Neural crest cell (in vitro differentiated cells): Measurements from ENCODE around the gene TLR6. TPM values are rescaled to one million over a fixed set of nuclear protein-coding genes. Genes with fewer than 3 reads are reported as not detected.
"Not testable (repeated sequence)": the region's sequence is repeated elsewhere in the genome, so short reads cannot be mapped to it uniquely, and the experiment has no call there.

Experiments
- DNase-seq: peaks from one replicate; pipeline ENCODE4 v3.0.0; 2021; ENCODE audit warnings: low read depth, mixed read lengths, low spot score
- H3K27ac Mint-ChIP-seq: one replicate; pipeline ENCODE4 v1.8.0; 2021; ENCODE audit warnings: mild to moderate bottlenecking, mixed read lengths; ENCODE audit not compliant: unreplicated experiment
- H3K27me3 Mint-ChIP-seq: 2 replicates; pipeline ENCODE4 v1.8.0; 2021; ENCODE audit warnings: low read depth, mild to moderate bottlenecking, mixed read lengths
- H3K36me3 Mint-ChIP-seq: 2 replicates; pipeline ENCODE4 v1.8.0; 2021; ENCODE audit warnings: low read depth, mild to moderate bottlenecking, mixed read lengths
- H3K4me1 Mint-ChIP-seq: 2 replicates; pipeline ENCODE4 v1.8.0; 2021; ENCODE audit warnings: mixed read lengths
- H3K4me3 Mint-ChIP-seq: one replicate; pipeline ENCODE4 v1.8.0; 2021; ENCODE audit warnings: mild to moderate bottlenecking, mixed read lengths
- H3K9me3 Mint-ChIP-seq: 2 replicates; pipeline ENCODE4 v1.8.0; 2021; ENCODE audit warnings: mixed read lengths
- total RNA-seq: library from RNA; stranded (reverse); gene quantifications from 2 replicates; pipeline ENCODE4 v1.2.1, GENCODE V29; 2021
- TF ChIP-seq, protein P1 (sequence below): fragments of 200-600 bp; sonication (generic); conservative IDR thresholded peaks from 2 replicates; pipeline ENCODE4 v1.5.0; 2021; ENCODE audit warnings: antibody characterized with exemption, mild to moderate bottlenecking

Gene TLR6
- total RNA-seq, 1 donor from 2014 or later, result 0.19 TPM

DNA sequence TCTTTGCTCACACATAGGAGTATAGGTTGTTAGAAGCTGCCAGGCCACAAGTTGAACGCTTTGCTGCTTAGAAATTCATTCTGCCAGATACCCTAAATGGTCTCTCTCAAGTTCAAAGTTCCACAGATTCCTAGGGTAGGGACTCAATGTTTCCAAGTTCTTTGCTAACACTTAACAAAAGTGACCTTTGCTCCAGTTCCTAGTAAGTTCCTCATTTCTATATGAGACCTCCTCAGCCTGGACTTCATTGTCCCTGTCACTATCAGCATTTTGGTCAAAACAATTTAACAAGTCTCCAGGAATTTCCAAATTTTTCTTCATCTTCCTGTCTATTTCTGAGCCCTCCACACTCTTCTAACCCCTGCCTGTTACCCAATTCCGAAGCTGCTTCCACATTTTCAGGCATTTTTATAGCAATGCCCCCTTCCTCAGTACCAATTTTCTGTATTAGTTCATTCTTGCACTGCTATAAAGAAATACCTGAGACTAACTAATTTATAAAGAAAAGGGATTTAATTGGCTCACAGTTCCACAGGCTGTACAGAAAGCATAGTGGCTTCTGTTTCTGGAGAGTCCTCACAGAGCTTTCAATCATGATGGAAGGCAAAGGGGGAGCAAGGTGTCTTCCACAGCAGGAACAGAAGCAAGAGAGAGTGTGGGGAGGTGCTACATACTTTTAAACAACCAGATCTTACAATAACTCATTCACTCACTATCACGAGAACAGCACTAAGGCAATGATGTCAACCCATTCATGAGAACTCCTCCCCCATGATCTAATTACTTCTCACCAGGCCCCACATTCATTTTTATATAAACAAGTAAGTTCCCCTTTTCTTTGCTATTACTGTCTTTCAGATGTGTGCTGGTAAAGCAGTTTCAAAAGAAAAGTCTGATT is 40.5 kb downstream of the TLR6 start:
- peaks cover 3% of the 10 kb centered on the region for H3K9me3 Mint-ChIP-seq
- TF ChIP-seq, protein P1, sequence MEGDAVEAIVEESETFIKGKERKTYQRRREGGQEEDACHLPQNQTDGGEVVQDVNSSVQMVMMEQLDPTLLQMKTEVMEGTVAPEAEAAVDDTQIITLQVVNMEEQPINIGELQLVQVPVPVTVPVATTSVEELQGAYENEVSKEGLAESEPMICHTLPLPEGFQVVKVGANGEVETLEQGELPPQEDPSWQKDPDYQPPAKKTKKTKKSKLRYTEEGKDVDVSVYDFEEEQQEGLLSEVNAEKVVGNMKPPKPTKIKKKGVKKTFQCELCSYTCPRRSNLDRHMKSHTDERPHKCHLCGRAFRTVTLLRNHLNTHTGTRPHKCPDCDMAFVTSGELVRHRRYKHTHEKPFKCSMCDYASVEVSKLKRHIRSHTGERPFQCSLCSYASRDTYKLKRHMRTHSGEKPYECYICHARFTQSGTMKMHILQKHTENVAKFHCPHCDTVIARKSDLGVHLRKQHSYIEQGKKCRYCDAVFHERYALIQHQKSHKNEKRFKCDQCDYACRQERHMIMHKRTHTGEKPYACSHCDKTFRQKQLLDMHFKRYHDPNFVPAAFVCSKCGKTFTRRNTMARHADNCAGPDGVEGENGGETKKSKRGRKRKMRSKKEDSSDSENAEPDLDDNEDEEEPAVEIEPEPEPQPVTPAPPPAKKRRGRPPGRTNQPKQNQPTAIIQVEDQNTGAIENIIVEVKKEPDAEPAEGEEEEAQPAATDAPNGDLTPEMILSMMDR, result no peak
- peaks cover 11% of the 10 kb centered on the region for H3K4me1 Mint-ChIP-seq
- H3K27me3 Mint-ChIP-seq, result no peaks in the 10 kb centered on the region
- H3K36me3 Mint-ChIP-seq, result no peaks in the 10 kb centered on the region
- no peak overlapping the region for H3K4me3 Mint-ChIP-seq
- DNase-seq, result no peak
- no peak overlapping the region for H3K27ac Mint-ChIP-seq

- peaks cover 11% of the 10 kb centered on the region for H3K4me1 Mint-ChIP-seq
- H3K4me3 Mint-ChIP-seq, result no peak overlapping the region
- H3K36me3 Mint-ChIP-seq, result no peaks in the 10 kb centered on the region
- no peak overlapping the region for H3K27ac Mint-ChIP-seq
- TF ChIP-seq, protein P1, result no peak
- no peaks in the 10 kb centered on the region for H3K27me3 Mint-ChIP-seq
- DNase-seq, result no peak
- peaks cover 5% of the 10 kb centered on the region for H3K9me3 Mint-ChIP-seq
These were observed 42.2 kb downstream of the TLR6 start for GRCh38 chr4:38814386-38814785.

DNA sequence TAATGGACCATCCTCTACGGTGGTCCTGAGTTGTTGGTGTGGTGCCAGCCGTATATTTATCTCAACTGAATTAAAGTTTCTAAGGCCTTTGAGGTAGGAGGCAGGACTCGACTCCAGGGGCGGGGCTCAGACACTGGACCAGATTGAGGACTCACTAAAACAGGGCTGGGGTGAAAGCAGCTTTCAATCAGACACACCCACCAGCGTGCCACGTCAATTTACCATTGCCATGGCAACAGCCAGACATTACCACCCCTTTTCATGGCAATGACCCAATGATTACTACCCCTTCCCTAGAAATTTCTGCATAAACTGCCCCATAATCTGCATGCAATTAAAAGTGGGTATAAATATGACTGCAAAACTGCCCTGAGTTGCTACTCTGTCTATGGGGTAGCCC is 45.3 kb downstream of the TLR6 start:
- H3K27me3 Mint-ChIP-seq, result no peaks in the 10 kb centered on the region
- TF ChIP-seq, protein P1, result no peak
- peaks cover 7% of the 10 kb centered on the region for H3K4me1 Mint-ChIP-seq
- H3K4me3 Mint-ChIP-seq, result no peak overlapping the region
- H3K27ac Mint-ChIP-seq, result no peak overlapping the region
- peaks cover 6% of the 10 kb centered on the region for H3K9me3 Mint-ChIP-seq
- no peak for DNase-seq
- H3K36me3 Mint-ChIP-seq, result no peaks in the 10 kb centered on the region

DNA sequence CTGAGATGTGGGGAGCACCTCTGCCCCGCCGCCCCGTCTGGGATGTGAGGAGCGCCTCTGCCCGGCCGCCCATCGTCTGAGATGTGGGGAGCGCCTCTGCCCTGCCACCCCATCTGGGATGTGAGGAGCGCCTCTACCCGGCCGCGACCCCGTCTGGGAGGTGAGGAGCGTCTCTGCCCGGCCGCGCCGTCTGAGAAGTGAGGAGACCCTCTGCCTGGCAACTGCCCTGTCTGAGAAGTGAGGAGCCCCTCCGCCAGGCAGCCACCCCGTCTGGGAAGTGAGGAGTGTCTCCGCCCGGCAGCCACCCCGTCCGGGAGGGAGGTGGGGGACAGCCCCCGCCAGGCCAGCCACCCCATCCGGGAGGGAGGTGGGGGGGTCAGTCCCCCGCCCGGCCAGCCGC is 49.2 kb downstream of the TLR6 start:
- not testable (repeated sequence) for DNase-seq, H3K27ac Mint-ChIP-seq, H3K4me3 Mint-ChIP-seq, H3K36me3 Mint-ChIP-seq, H3K9me3 Mint-ChIP-seq, H3K27me3 Mint-ChIP-seq, H3K4me1 Mint-ChIP-seq

- not testable (repeated sequence) for H3K9me3 Mint-ChIP-seq, DNase-seq, H3K27me3 Mint-ChIP-seq, H3K36me3 Mint-ChIP-seq, H3K4me3 Mint-ChIP-seq, H3K27ac Mint-ChIP-seq, H3K4me1 Mint-ChIP-seq
These were observed 50.4 kb downstream of the TLR6 start for GRCh38 chr4:38806251-38806650.

DNA sequence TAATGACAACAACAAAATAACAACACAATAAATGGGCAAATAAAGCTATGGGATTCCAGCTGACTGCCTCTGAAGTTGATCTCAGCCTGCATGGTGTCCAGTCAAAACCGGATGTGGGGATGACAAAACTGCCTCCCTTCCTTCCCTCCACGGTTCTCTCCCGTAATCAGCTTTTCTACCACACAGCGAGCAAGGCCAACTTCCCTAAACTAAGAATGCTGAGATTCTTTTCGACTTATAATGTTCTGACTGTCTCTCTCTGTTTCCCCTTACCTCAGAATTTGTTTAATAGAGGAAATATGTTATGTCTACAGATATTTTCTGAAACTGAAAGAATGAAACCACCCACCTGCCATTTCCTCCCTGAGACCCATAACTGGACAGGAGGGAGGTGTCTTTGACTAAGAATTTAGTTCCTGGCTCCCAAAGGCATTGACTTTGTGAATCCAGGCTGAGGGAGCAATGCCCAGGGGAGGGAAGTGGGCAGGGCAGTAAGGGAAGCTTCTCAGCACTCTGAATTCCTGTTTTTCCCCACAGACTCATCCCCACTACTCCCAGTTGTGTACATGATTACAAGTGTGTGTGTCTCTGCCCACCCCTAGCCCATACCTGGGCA is 51.0 kb downstream of the TLR6 start:
- H3K27me3 Mint-ChIP-seq, result no peaks in the 10 kb centered on the region
- H3K27ac Mint-ChIP-seq, result no peak overlapping the region
- no peaks in the 10 kb centered on the region for H3K4me1 Mint-ChIP-seq
- no peak for DNase-seq
- peaks cover 6% of the 10 kb centered on the region for H3K9me3 Mint-ChIP-seq
- no peak overlapping the region for H3K4me3 Mint-ChIP-seq
- H3K36me3 Mint-ChIP-seq, result peaks cover 7% of the 10 kb centered on the region
- TF ChIP-seq, protein P1, result no peak
